NT2/D1 (cell line): ENCODE results near the gene TBC1D10A.
A peak's percentile ranks its signal among the peaks of the same experiment; 100 is the strongest.

Experiments
- DNase-seq: peaks from one replicate; pipeline ENCODE4 v3.0.0-alpha.2; 2011; ENCODE audit warnings: low read depth, low spot score
- H3K27me3 ChIP-seq: 2 replicates; pipeline ENCODE4 v1.6.0; 2011; ENCODE audit warnings: mild to moderate bottlenecking; ENCODE audit not compliant: insufficient read length, insufficient read depth
- H3K36me3 ChIP-seq: 2 replicates; pipeline ENCODE4 v1.6.1; 2011; ENCODE audit warnings: mild to moderate bottlenecking, low read length, mixed read lengths; ENCODE audit not compliant: insufficient read depth, insufficient read length
- H3K4me1 ChIP-seq: 2 replicates; pipeline ENCODE4 v1.5.1; 2011; ENCODE audit not compliant: insufficient read depth, insufficient read length
- H3K4me3 ChIP-seq: 2 replicates; pipeline ENCODE4 v1.5.1; 2011; ENCODE audit warnings: low read depth; ENCODE audit not compliant: insufficient read length
- H3K9ac ChIP-seq: 2 replicates; pipeline ENCODE4 v1.6.0; 2011; ENCODE audit warnings: low read depth; ENCODE audit not compliant: insufficient read length
- H3K9me3 ChIP-seq: 2 replicates; pipeline ENCODE4 v1.5.1; 2011; ENCODE audit warnings: mild to moderate bottlenecking, low read length; ENCODE audit not compliant: insufficient read depth
- SUZ12 ChIP-seq: IDR thresholded peaks from 2 replicates; pipeline ENCODE4 v1.6.1; 2011; ENCODE audit not compliant: insufficient read length, insufficient read depth; ENCODE audit errors: extremely low read depth
- YY1 ChIP-seq: IDR thresholded peaks from 2 replicates; pipeline ENCODE4 v1.6.1; 2011; ENCODE audit not compliant: insufficient read length, insufficient read depth
- ZNF274 ChIP-seq: IDR thresholded peaks from 2 replicates; pipeline ENCODE4 v1.6.1; 2011; ENCODE audit warnings: mild to moderate bottlenecking, low read depth, low read length

Gene TBC1D10A

GRCh38 chr22:30266445-30267381 is 60.0 kb downstream of the TBC1D10A start, which contains the start of gene OSM:
Gene OSM, minus strand, starts transcription at chr22:30266851. Its CDS starts 52 bp downstream, at chr22:30266799.
- Histone ChIP-seq H3K4me3 (no peak within 1 kb of the TSS), H3K27me3 (no peaks in the 10 kb centered on the region), H3K4me1 (peaks cover 28% of the 10 kb centered on the region), H3K9me3 (no peaks in the 10 kb centered on the region), H3K9ac (no peak within 1 kb of the TSS), H3K36me3 (no peaks in the 10 kb centered on the region)
- no peak for DNase-seq
- TF ChIP-seq ZNF274 (no peak), YY1 (no peak), SUZ12 (no peak)

GRCh38 chr22:30265823-30266444 is 60.8 kb downstream of the TBC1D10A start:
- no peaks in the 10 kb centered on the region for H3K9me3 ChIP-seq
- no peak overlapping the region for H3K9ac ChIP-seq
- no peaks in the 10 kb centered on the region for H3K27me3 ChIP-seq
- TF ChIP-seq SUZ12 (no peak), ZNF274 (no peak), YY1 (no peak)
- DNase-seq, result no peak
- H3K36me3 ChIP-seq, result no peaks in the 10 kb centered on the region
- peaks cover 30% of the 10 kb centered on the region for H3K4me1 ChIP-seq
- H3K4me3 ChIP-seq, result no peak overlapping the region

GRCh38 chr22:30265131-30265720 is 61.5 kb downstream of the TBC1D10A start:
- DNase-seq, result no peak
- Histone ChIP-seq H3K4me1 (peaks cover 28% of the 10 kb centered on the region), H3K27me3 (no peaks in the 10 kb centered on the region), H3K4me3 (no peak overlapping the region), H3K9me3 (no peaks in the 10 kb centered on the region), H3K9ac (no peak overlapping the region), H3K36me3 (no peaks in the 10 kb centered on the region)
- TF ChIP-seq YY1, result no peak

GRCh38 chr22:30263883-30264282 is 62.9 kb downstream of the TBC1D10A start:
- Histone ChIP-seq H3K27me3 (no peaks in the 10 kb centered on the region), H3K36me3 (no peaks in the 10 kb centered on the region), H3K9me3 (no peaks in the 10 kb centered on the region), H3K9ac (no peak overlapping the region), H3K4me3 (no peak overlapping the region), H3K4me1 (peaks cover 28% of the 10 kb centered on the region)
- no peak for TF ChIP-seq ZNF274
- TF ChIP-seq SUZ12, result no peak
- no peak for TF ChIP-seq YY1
- DNase-seq, result no peak

- Histone ChIP-seq H3K27me3 (no peaks in the 10 kb centered on the region), H3K9ac (peak overlapping the region; percentile 5), H3K36me3 (no peaks in the 10 kb centered on the region), H3K4me3 (no peak overlapping the region), H3K9me3 (no peaks in the 10 kb centered on the region), H3K4me1 (peaks cover 29% of the 10 kb centered on the region)
- TF ChIP-seq YY1, result no peak
- TF ChIP-seq ZNF274, result no peak
- TF ChIP-seq SUZ12, result no peak
- DNase-seq, result peak; percentile 59
These were observed 63.6 kb downstream of the TBC1D10A start for GRCh38 chr22:30262917-30263741.

- no peaks in the 10 kb centered on the region for H3K36me3 ChIP-seq
- no peaks in the 10 kb centered on the region for H3K27me3 ChIP-seq
- TF ChIP-seq YY1 (no peak), SUZ12 (no peak), ZNF274 (no peak)
- peaks cover 33% of the 10 kb centered on the region for H3K4me1 ChIP-seq
- H3K9me3 ChIP-seq, result no peaks in the 10 kb centered on the region
- DNase-seq, result no peak
- H3K9ac ChIP-seq, result peak overlapping the region; percentile 21
- no peak overlapping the region for H3K4me3 ChIP-seq
These were observed 64.6 kb downstream of the TBC1D10A start for GRCh38 chr22:30262112-30262511.

- Histone ChIP-seq H3K9me3 (no peaks in the 10 kb centered on the region), H3K4me3 (no peak overlapping the region), H3K27me3 (no peaks in the 10 kb centered on the region), H3K4me1 (peaks cover 28% of the 10 kb centered on the region), H3K9ac (no peak overlapping the region), H3K36me3 (no peaks in the 10 kb centered on the region)
- no peak for DNase-seq
- TF ChIP-seq SUZ12 (no peak), YY1 (no peak), ZNF274 (no peak)
These were observed 65.6 kb downstream of the TBC1D10A start for GRCh38 chr22:30261134-30261533.
